GM21786 (cell line): ENCODE results near the gene ZDHHC18.

Experiments used
- ATAC-seq: cut with Tn5 transposase; IDR thresholded peaks from one replicate; pipeline ENCODE4 v1.9.1; 2021; ENCODE audit not compliant: unreplicated experiment

Gene ZDHHC18

GRCh38 chr1:26826261-26827105, at the start of gene ZDHHC18:
Gene ZDHHC18, plus strand, starts transcription at chr1:26826688. Its CDS starts 117 bp downstream, at chr1:26826805.
- ATAC-seq: peak; percentile 74

GRCh38 chr1:26779098-26779668, 47.3 kb upstream of the ZDHHC18 start:
- ATAC-seq: no peak

GRCh38 chr1:26780344-26780957, 46.0 kb upstream of the ZDHHC18 start:
- no peak for ATAC-seq

GRCh38 chr1:26781206-26781825, 45.2 kb upstream of the ZDHHC18 start:
- no peak for ATAC-seq

- ATAC-seq: no peak
These were observed 43.8 kb upstream of the ZDHHC18 start for GRCh38 chr1:26782521-26783212.

GRCh38 chr1:26783646-26784022, 42.9 kb upstream of the ZDHHC18 start:
- no peak for ATAC-seq

- no peak for ATAC-seq
These were observed 42.2 kb upstream of the ZDHHC18 start for GRCh38 chr1:26784023-26784871.

- no peak for ATAC-seq
These were observed 41.6 kb upstream of the ZDHHC18 start for GRCh38 chr1:26784886-26785285.

GRCh38 chr1:26785611-26786436, 40.7 kb upstream of the ZDHHC18 start:
- ATAC-seq: no peak

GRCh38 chr1:26786437-26787380, 39.8 kb upstream of the ZDHHC18 start:
- no peak for ATAC-seq

- ATAC-seq: peak; percentile 47
These were observed 39.1 kb upstream of the ZDHHC18 start for GRCh38 chr1:26787381-26787705.

- ATAC-seq: peak; percentile 42
These were observed 38.6 kb upstream of the ZDHHC18 start, which contains the start of gene PIGV for GRCh38 chr1:26787706-26788514. Gene PIGV, plus strand, starts transcription at chr1:26787950. Its CDS starts 2,866 bp downstream, at chr1:26790816.

- ATAC-seq: no peak
These were observed 38.0 kb upstream of the ZDHHC18 start for GRCh38 chr1:26788515-26788785.

- no peak for ATAC-seq
These were observed 37.5 kb upstream of the ZDHHC18 start for GRCh38 chr1:26788836-26789611.

GRCh38 chr1:26789612-26789865, 36.9 kb upstream of the ZDHHC18 start:
- ATAC-seq: no peak

GRCh38 chr1:26789931-26790330, 36.6 kb upstream of the ZDHHC18 start:
- ATAC-seq: no peak

- ATAC-seq: no peak
These were observed 35.9 kb upstream of the ZDHHC18 start for GRCh38 chr1:26790551-26790953.
